Measurements from ENCODE around the gene TMSB10.
A peak's percentile ranks its signal among the peaks of the same experiment; 100 is the strongest.
"Not testable (repeated sequence)": the region's sequence is repeated elsewhere in the genome, so short reads cannot be mapped to it uniquely, and the experiment has no call there.

The TMSB10 gene

GRCh38 chr2:84905181-84906107, at the start of gene TMSB10:
TSS of gene TMSB10 (plus strand) at chr2:84905656.
- peak; percentile 88 to 89 for DNase-seq

- DNase-seq = no peak
These were observed 49.7 kb upstream of the TMSB10 start for GRCh38 chr2:84855731-84856130.

- DNase-seq = no peak
These were observed 48.7 kb upstream of the TMSB10 start for GRCh38 chr2:84856787-84857186.

DNA sequence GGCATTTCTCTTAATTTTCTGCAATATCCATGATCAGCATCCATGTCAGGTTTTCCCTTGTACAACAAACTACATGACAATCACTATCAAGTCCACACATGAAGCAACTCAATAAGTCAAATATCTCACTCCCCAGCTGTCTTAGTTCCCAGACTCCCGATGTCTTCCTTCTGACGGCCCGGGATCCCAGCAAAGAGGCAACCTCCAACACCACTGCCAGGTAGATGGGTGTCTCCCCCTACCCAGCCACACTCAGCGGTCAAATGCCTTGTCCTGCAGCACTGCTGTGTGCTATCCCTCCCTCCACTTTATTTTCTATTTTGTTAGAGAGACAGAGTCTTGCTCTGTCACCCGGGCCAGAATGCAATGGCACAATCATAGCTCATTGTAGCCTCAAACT, 47.9 kb upstream of the TMSB10 start:
- no peak for DNase-seq

GRCh38 chr2:84858123-84858522, 47.3 kb upstream of the TMSB10 start:
- DNase-seq = peak in 1 of 2 donors; percentile 16

DNA sequence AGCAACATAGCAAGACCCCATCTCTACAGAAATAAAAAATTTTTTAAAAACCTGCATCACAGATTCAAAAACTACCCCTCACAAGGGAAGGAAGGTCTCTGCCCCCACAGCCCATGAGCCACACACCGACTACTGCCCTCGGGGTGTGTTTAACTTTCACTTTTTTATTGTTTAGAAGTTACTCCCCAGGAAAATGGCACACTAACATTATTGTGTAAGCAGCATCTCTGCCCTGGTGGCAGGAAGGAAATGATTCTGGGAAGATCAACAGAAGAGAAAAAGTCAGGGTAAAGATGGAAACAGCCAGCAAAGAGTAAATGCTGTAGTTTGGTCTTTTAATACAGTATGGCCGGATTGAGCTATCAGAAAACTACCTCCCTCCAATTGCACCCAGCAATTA, 46.5 kb upstream of the TMSB10 start:
- DNase-seq = no peak

DNA sequence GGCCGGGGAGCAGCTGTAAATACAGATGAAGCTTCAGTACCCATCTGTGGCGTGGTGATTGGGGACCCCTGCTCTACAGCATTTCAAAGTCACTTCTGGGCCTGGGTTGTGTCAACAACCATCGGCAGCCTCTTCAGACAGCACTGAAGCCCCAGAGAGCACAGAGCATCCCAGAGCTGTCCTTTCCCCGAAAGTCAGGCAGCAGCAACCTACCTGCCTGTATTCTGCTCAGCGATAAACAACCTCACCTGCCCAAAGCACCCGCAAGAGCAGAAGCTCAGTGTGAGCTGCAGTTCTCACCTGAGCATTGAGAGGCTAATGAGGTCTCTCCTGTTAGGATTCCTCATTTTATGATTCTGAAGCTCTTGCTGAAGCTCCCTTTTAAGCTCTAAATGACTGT, 43.9 kb upstream of the TMSB10 start:
- DNase-seq = no peak

GRCh38 chr2:84862006-84862405, 43.5 kb upstream of the TMSB10 start:
- DNase-seq = no peak

- no peak for DNase-seq
These were observed 40.2 kb upstream of the TMSB10 start for GRCh38 chr2:84865181-84865783.

- DNase-seq = no peak
These were observed 39.3 kb upstream of the TMSB10 start for GRCh38 chr2:84866122-84866521.

DNA sequence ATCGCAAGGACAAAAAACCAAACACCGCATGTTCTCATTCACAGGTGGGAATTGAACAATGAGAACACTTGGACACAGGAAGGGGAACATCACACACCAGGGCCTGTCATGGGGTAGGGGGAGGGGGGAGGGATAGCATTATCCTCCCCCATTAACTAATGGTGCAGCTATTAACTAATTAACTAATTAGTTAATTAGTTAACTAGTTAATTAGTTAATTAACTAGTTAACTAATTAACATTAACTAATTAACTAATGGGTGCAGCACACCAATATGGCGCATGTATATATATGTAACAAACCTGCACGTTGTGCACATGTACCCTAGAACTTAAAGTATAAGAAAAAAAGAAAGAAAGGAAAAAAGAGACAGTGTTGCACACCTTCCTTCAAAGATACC, 37.1 kb upstream of the TMSB10 start:
- not testable (repeated sequence) for DNase-seq

DNA sequence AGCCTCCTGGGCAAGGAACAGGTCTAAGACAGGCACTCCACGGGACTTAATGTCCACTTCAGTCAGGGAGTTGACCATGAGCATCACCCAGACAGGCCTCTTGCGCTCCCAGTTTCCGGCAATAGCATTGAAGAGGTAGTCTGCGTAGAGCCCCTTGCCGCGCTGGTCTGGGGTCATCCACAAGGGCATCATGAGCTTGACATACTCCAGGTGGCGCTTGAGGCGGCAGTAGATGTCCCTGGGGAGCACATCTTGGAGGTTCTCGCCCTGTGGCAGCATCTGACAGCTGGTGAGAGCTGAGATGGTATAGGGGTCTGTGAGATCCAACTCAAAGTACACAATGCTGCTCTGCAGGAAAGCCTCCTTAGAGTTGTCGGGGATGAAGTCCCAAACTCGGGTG, 35.1 kb upstream of the TMSB10 start:
- peak in 1 of 2 donors; percentile 17 for DNase-seq

DNA sequence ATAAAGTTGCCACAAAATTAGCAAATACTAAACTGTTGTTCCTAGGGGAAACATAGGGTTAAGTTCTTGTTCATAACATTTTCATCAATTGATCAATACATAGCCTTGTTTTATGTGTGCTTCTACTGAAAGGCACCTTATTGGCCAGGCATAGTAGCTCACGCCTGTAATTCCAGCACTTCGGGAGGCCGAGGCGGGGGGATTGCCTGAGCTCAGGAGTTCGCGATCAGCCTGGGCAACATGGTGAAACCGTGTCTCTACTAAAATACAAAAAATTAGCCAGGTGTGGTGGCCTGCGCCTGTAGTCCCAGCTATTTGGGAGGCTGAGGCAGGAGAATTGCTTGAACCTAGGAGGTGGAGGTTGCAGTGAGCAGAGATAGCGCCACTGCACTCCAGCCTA, 32.8 kb upstream of the TMSB10 start:
- DNase-seq = peak in 1 of 2 donors; percentile 15

DNA sequence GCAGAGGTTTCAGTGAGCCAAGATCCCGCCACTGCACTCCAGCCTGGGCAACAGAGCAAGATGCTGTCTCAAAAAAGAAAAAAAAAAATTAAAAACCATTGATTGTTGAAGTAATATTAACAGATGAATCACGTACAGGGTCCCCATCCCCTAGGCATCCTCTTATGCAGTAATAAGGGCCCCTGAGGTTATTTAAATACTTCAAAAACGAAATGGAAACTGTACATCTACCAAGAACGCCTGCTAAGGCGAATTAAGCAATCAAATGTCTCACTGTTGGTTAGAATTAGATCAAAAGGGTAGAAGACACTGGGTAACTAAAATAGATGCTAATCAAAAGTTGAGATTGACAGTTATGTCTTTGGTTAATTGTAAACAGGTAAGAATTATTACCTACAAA, 32.1 kb upstream of the TMSB10 start:
- peak in 1 of 2 donors; percentile 13 for DNase-seq

GRCh38 chr2:84874381-84875212, 30.9 kb upstream of the TMSB10 start:
- DNase-seq = peak in 1 of 2 donors; percentile 34

DNA sequence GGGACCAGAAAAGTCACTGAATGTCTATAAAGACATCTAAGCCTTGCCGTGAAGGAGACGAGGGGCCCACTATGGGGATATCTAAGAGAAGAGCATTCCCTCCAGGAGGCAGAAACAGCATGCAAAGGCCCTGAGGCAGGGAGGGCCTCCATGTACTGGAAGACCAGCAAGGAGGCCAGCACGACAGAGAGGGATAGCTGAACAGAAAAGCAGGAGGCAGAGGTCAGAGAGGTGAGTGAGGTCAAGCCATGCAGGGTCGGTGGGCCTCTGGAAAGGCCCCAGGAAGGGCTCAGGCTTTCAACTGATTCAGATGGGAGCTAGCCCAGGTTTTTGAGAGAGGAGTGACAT, 30.3 kb upstream of the TMSB10 start:
- DNase-seq = peak in 1 of 2 donors; percentile 18

DNA sequence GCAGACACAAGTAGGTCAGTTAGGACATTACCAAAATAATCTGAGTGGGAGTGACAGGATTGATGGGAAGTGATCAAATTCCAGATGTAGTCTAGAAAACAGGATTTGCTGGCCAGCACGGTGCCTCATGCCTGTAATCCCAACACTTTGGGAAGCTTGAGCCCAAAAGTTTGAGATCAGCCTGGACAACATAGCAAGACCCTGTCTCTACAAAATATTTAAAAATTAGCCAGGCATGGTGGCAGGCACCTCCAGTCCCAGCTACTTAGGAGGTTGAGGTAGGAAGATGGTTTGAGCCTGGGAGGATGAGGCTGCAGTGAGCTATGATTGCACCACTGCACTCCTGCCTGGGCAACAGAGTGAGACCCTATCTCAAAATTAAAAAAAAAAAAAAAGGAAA, 29.8 kb upstream of the TMSB10 start:
- DNase-seq = not testable (repeated sequence)

DNA sequence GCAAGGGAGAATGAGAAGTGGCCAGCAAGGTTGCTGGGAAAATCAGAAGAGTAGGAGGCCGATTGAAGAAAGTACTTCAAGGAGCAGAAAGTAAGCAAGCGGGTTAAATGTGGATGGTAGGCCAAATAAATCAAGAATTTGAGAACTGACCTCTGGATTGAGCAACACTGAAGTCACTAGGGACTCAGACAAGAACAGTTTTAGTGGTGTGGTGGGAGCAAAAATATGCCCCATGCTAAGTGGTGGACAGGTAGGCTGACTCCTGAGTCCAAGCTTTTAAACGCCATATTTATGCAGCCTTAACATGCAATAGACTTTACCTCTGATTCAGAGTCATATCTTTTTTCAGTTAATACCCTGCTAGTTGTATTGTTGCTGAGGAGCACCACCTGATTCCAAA, 29.1 kb upstream of the TMSB10 start:
- no peak for DNase-seq

GRCh38 chr2:84878459-84878858, 27.0 kb upstream of the TMSB10 start:
- peak in 1 of 2 donors; percentile 17 for DNase-seq

DNA sequence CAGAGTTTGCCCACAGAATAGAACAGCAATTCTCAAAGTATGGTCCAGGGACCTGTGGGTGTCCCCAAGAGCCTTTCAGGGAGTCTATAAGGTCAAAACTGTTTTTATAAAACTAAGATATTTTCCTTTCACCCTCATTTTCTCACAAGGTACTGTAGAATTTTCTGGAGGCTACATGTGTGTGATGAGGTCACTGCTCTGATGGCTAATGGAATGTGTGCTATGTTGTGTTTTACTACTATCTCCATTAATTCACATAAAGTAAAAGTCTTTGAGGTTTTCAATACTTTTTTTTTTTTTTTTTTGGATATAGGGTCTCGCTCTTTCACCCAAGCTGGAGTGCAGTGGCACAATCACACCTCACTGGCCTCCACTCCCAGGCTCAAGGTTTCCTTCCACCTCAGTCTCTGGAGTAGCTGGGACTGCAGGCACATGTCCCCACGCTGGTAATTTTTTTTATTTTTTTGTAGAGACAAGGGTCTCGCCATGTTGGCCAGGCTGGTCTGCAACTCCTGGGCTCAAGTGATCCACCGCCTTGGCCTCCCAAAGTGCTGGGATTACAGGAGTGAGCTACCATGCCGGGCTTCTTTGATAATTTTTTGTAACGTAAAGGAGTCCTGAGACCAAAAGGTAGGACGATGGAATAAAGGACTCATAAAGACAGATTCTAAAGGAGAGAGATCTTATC, 26.4 kb upstream of the TMSB10 start:
- peak in 1 of 2 donors; percentile 15 for DNase-seq

- peak; percentile 37 to 50 for DNase-seq
These were observed 25.7 kb upstream of the TMSB10 start for GRCh38 chr2:84879584-84880394.

DNA sequence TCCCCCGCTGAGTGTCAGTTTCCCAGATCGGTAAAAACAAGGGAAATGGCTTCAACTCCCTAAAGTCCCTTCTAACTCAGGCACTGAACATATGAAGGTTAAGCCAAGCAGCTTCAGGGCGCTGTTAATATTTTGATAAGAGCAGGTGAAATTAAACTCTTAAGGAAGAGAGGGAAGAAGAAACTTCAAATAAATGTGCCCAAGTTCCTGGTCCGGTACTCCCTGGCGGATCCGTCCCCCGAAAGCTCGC, 25.1 kb upstream of the TMSB10 start:
- no peak for DNase-seq
